Measurements from ENCODE around the gene ACOXL. TPM values are rescaled to one million over a fixed set of nuclear protein-coding genes. Genes with fewer than 3 reads are reported as not detected.

The ACOXL gene
- total RNA-seq, 2 donors from 2014 or later: not detected

DNA sequence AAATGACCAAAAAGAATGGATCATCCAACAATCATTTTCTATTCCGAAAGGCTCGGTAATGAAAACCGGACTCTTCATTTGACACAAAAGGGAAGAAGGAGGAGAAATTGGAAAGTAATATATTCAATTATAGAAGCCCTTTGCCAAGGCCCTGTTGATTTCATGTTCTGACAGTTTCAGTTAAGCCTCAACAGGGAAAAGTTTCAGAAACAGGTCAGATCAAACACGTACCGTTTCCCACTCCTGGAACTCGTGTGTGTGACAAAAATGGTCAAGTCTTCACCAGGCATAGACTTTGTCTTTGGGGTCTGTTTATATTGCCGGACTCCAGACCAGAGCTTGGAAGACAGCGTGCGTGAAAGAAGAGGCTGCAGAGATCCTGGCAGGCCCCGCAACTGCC is 287.0 kb downstream of the ACOXL start:
- no peaks in the 10 kb centered on the region for H3K36me3 ChIP-seq
- no peak overlapping the region for H3K27ac ChIP-seq
- peaks cover 1% of the 10 kb centered on the region for H3K9me3 ChIP-seq
- TF ChIP-seq, protein P1, sequence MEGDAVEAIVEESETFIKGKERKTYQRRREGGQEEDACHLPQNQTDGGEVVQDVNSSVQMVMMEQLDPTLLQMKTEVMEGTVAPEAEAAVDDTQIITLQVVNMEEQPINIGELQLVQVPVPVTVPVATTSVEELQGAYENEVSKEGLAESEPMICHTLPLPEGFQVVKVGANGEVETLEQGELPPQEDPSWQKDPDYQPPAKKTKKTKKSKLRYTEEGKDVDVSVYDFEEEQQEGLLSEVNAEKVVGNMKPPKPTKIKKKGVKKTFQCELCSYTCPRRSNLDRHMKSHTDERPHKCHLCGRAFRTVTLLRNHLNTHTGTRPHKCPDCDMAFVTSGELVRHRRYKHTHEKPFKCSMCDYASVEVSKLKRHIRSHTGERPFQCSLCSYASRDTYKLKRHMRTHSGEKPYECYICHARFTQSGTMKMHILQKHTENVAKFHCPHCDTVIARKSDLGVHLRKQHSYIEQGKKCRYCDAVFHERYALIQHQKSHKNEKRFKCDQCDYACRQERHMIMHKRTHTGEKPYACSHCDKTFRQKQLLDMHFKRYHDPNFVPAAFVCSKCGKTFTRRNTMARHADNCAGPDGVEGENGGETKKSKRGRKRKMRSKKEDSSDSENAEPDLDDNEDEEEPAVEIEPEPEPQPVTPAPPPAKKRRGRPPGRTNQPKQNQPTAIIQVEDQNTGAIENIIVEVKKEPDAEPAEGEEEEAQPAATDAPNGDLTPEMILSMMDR (IDR thresholded peaks at IDR 0.05): no peak
- no peak for DNase-seq (ENCODE audit: low spot score)
- no peaks in the 10 kb centered on the region for H3K4me1 ChIP-seq (ENCODE audit: control insufficient read depth in 1 of 2, low read depth in 2 of 2)
- ATAC-seq (ENCODE audit: insufficient number of reproducible peaks, low FRiP score, low read depth): no peak
- no peak overlapping the region for H3K4me3 ChIP-seq
- no peaks in the 10 kb centered on the region for H3K27me3 ChIP-seq (replicated peaks; ENCODE audit: insufficient read depth)

DNA sequence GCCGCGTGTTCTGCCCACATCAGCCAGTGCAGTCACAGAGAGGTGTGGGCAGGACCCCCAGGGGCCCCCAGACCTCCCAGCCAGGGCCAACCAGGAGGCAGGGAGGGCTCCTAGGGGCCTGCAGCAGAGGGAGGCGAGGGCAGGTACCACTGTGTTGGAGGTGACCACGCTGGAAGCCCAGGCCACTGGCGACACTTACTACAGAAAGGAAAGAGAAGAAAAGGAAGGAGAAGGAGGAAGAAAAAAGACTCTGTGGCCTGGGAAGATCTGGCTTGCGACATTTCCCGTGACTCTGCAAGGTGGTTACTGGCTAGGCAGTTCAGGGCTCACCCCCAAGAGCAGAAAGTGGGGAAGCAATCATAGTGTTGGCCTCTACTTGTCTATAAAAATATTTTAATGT is 290.3 kb downstream of the ACOXL start:
- Histone ChIP-seq H3K27me3 (replicated peaks; ENCODE audit: insufficient read depth) (no peaks in the 10 kb centered on the region), H3K36me3 (no peaks in the 10 kb centered on the region), H3K9me3 (no peaks in the 10 kb centered on the region), H3K4me3 (no peak overlapping the region), H3K27ac (no peak overlapping the region), H3K4me1 (ENCODE audit: control insufficient read depth in 1 of 2, low read depth in 2 of 2) (no peaks in the 10 kb centered on the region)
- TF ChIP-seq, protein P1 (IDR thresholded peaks at IDR 0.05): no peak
- no peak for DNase-seq (ENCODE audit: low spot score)
- no peak for ATAC-seq (ENCODE audit: insufficient number of reproducible peaks, low FRiP score, low read depth)

DNA sequence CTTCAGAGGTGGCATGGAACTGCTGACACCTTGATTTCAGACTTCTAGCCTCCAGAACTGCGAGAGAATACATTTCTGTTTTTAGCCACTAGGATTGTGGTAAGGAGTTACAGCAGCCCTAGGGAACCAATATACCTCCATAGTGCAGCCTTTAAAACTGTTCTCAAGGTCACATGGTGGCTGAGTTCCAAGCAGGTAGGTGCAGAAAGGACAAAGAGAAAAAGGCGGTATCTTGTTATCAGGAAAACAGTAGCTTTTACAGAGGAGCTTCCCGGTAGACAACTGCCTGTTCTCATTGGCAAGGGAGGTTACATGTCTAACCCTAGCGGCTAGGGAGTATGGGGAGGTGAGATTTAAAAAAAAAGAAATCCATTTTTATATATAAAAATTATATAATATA is 292.1 kb downstream of the ACOXL start:
- no peak overlapping the region for H3K27ac ChIP-seq
- no peak for DNase-seq (ENCODE audit: low spot score)
- TF ChIP-seq, protein P1 (IDR thresholded peaks at IDR 0.05): no peak
- H3K36me3 ChIP-seq: no peaks in the 10 kb centered on the region
- H3K4me3 ChIP-seq: no peak overlapping the region
- ATAC-seq (ENCODE audit: insufficient number of reproducible peaks, low FRiP score, low read depth): no peak
- no peaks in the 10 kb centered on the region for H3K4me1 ChIP-seq (ENCODE audit: control insufficient read depth in 1 of 2, low read depth in 2 of 2)
- no peaks in the 10 kb centered on the region for H3K27me3 ChIP-seq (replicated peaks; ENCODE audit: insufficient read depth)
- H3K9me3 ChIP-seq: no peaks in the 10 kb centered on the region

DNA sequence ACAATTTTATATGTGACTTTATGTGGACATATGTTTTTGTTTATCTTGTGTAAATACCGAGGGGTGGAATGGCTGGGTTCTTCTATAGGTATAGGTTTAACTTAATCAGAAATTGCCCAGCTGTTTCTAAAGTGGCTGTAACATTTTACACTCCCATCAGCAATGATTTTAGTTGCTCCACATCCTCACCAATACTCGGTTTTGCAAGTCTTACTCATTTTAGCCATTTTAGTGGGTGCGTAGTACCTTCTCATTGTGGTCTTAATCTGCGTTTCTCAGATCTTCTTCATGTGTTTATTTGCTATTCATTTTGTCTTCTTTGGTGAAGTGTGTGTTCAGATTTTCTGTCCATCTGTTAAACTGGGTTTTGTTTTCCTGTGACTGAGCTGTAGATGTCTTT is 292.9 kb downstream of the ACOXL start:
- TF ChIP-seq, protein P1 (IDR thresholded peaks at IDR 0.05): no peak
- no peak overlapping the region for H3K4me3 ChIP-seq
- H3K36me3 ChIP-seq: no peaks in the 10 kb centered on the region
- ATAC-seq (ENCODE audit: insufficient number of reproducible peaks, low FRiP score, low read depth) (no peak), DNase-seq (ENCODE audit: low spot score) (no peak)
- no peaks in the 10 kb centered on the region for H3K4me1 ChIP-seq (ENCODE audit: control insufficient read depth in 1 of 2, low read depth in 2 of 2)
- no peaks in the 10 kb centered on the region for H3K9me3 ChIP-seq
- no peaks in the 10 kb centered on the region for H3K27me3 ChIP-seq (replicated peaks; ENCODE audit: insufficient read depth)
- H3K27ac ChIP-seq: no peak overlapping the region

DNA sequence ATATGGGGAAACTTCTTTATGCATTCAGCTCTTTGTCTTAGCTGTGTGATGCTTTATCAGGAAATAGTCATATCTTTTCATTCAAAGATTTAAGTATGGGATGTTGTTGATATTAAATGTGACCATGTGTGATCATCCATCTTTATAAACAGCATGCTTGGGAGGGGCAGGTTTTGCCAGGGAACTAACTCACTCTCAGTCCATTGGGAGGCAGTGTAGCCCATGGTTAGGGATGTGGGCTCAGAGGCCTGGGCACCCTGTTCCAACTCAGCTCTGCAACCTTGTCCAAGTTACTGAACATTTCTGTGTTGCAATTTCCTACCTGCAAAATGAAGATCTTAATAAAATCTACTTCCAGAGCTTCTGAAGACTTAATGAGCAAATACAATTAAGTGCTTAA is 296.3 kb downstream of the ACOXL start:
- DNase-seq (ENCODE audit: low spot score) (no peak), ATAC-seq (ENCODE audit: insufficient number of reproducible peaks, low FRiP score, low read depth) (no peak)
- Histone ChIP-seq H3K4me1 (ENCODE audit: control insufficient read depth in 1 of 2, low read depth in 2 of 2) (no peaks in the 10 kb centered on the region), H3K36me3 (no peaks in the 10 kb centered on the region), H3K9me3 (no peaks in the 10 kb centered on the region), H3K27me3 (replicated peaks; ENCODE audit: insufficient read depth) (no peaks in the 10 kb centered on the region), H3K27ac (no peak overlapping the region), H3K4me3 (no peak overlapping the region)
- TF ChIP-seq, protein P1 (IDR thresholded peaks at IDR 0.05): no peak

All from thoracic aorta (tissue), 2 donors.